Neuronal stem cell (in vitro differentiated cells): ENCODE results near the gene NUP188.

Experiments
- DNase-seq: peaks from one replicate; pipeline ENCODE4 v3.0.0-alpha.2; 2013; ENCODE audit warnings: low spot score
- H2AFZ ChIP-seq: one replicate; pipeline ENCODE4 v1.6.1; 2013; ENCODE audit warnings: mild to moderate bottlenecking, low read length, inconsistent platforms
- H2AK5ac ChIP-seq: 2 replicates; pipeline ENCODE4 v1.6.1; 2013; ENCODE audit warnings: low read depth, mild to moderate bottlenecking, inconsistent platforms, low read length, moderate library complexity, mixed read lengths
- H2BK120ac ChIP-seq: 2 replicates; pipeline ENCODE4 v1.6.1; 2013; ENCODE audit warnings: low read depth, mild to moderate bottlenecking, inconsistent platforms, low read length, moderate library complexity, mixed read lengths
- H2BK12ac ChIP-seq: one replicate; pipeline ENCODE4 v1.6.1; 2013; ENCODE audit warnings: low read length, inconsistent platforms
- H2BK15ac ChIP-seq: 2 replicates; pipeline ENCODE4 v1.6.1; 2013; ENCODE audit warnings: mild to moderate bottlenecking, low read length, inconsistent platforms, mixed read lengths
- H2BK5ac ChIP-seq: one replicate; pipeline ENCODE4 v1.6.1; 2013; ENCODE audit warnings: inconsistent platforms, mild to moderate bottlenecking, low read length, moderate library complexity
- H3K14ac ChIP-seq: one replicate; pipeline ENCODE4 v1.6.1; 2013; ENCODE audit warnings: low read length, inconsistent platforms
- H3K18ac ChIP-seq: 2 replicates; pipeline ENCODE4 v1.6.1; 2013; ENCODE audit warnings: low read length, inconsistent platforms
- H3K23ac ChIP-seq: 2 replicates; pipeline ENCODE4 v1.6.1; 2013; ENCODE audit warnings: low read depth, mild to moderate bottlenecking, mixed read lengths, low read length, inconsistent platforms; ENCODE audit not compliant: poor library complexity
- H3K27ac ChIP-seq: replicated peaks from 3 replicates; pipeline ENCODE4 v1.5.1; 2013; ENCODE audit warnings: low read length, inconsistent platforms
- H3K27me3 ChIP-seq, 3 experiments: 2 replicates each; pipeline ENCODE4 v1.6.1; 2013; ENCODE audit warnings: low read length in 3 of 3, mild to moderate bottlenecking in 2 of 3, inconsistent platforms in 1 of 3, low read depth in 1 of 3, mixed read lengths in 1 of 3, moderate library complexity in 1 of 3; ENCODE audit not compliant: control insufficient read depth in 3 of 3, insufficient read depth in 3 of 3
- H3K36me3 ChIP-seq, 2 donors: replicated peaks in 1 of 2; 2 replicates each; pipeline ENCODE4 v1.6.1; 2013; ENCODE audit warnings: low read length in 2 of 2; ENCODE audit not compliant: control insufficient read depth in 2 of 2, insufficient read depth in 2 of 2
- H3K4ac ChIP-seq: 2 replicates; pipeline ENCODE4 v1.6.1; 2013; ENCODE audit warnings: inconsistent platforms, mild to moderate bottlenecking, low read length, moderate library complexity
- H3K4me1 ChIP-seq, 2 donors: 1 replicate in 1 of 2; 2 replicates in 1 of 2; pipeline ENCODE4 v1.6.1; 2013; ENCODE audit warnings: low read length in 2 of 2, low read depth in 1 of 2; ENCODE audit not compliant: control insufficient read depth in 2 of 2, insufficient read depth in 1 of 2
- H3K4me2 ChIP-seq: one replicate; pipeline ENCODE4 v1.6.1; 2013; ENCODE audit warnings: mild to moderate bottlenecking, low read length, inconsistent platforms; ENCODE audit not compliant: insufficient read depth, poor library complexity, severe bottlenecking
- H3K4me3 ChIP-seq, 2 donors: 2 replicates each; pipeline ENCODE4 v1.5.1; 2013; ENCODE audit warnings: low read length in 2 of 2, mild to moderate bottlenecking in 2 of 2, inconsistent platforms in 1 of 2, moderate library complexity in 1 of 2
- H3K79me1 ChIP-seq: one replicate; pipeline ENCODE4 v1.6.1; 2013; ENCODE audit warnings: low read depth, mild to moderate bottlenecking, inconsistent platforms, low read length, moderate library complexity
- H3K9ac ChIP-seq: one replicate; pipeline ENCODE4 v1.6.1; 2013; ENCODE audit warnings: mild to moderate bottlenecking, low read depth, low read length, inconsistent platforms; ENCODE audit not compliant: poor library complexity
- H3K9me3 ChIP-seq, 2 donors: replicated peaks in 1 of 2; 2 replicates each; pipeline versions ENCODE3 to v1.6.1; 2013; ENCODE audit warnings: low read length in 2 of 2, mild to moderate bottlenecking in 2 of 2, inconsistent platforms in 1 of 2, low read depth in 1 of 2, mixed read lengths in 1 of 2, moderate library complexity in 1 of 2; ENCODE audit not compliant: control insufficient read depth in 2 of 2, insufficient read depth in 1 of 2
- H4K8ac ChIP-seq: one replicate; pipeline ENCODE4 v1.6.1; 2013; ENCODE audit warnings: low read depth, mild to moderate bottlenecking, inconsistent platforms, low read length, moderate library complexity
- H4K91ac ChIP-seq: one replicate; pipeline ENCODE4 v1.6.1; 2013; ENCODE audit warnings: low read length, low read depth, mild to moderate bottlenecking, inconsistent platforms; ENCODE audit not compliant: poor library complexity
- WGBS, 2 donors: extraction: QIAGEN DNeasy Blood & Tissue Kit; methylation state at CpG; one replicate each; pipeline ENCODE4 v1.1.7; 2013; ENCODE audit warnings: missing lambda C conversion rate in 2 of 2, mixed read lengths in 1 of 2; ENCODE audit not compliant: insufficient read length in 2 of 2, insufficient replicate concordance in 1 of 2; ENCODE audit errors: extremely low coverage in 2 of 2; 5-methylcytosine and 5-hydroxymethylcytosine counted together

Gene NUP188

DNA sequence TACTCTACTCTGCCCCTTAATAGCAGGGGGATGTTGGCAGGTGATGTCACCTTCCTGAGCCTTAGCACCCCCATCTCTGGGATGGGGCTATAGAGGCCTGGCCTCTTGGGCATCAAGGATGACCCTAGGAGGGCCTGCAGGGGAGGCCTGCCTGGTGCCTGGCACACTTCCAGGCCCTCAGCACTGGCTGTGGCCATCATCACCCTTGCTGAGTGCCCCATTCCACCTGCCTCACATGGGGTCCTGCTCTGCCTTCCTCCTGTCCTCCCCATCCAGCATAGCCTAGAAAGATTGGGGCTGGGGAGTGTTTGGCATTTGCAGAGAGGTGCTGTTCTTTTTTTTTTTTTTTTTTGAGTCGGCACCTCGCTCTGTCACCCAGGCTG lies 44.4 kb upstream of the NUP188 start:
- no peak for DNase-seq
- no peaks in the 10 kb centered on the region for H3K27me3 ChIP-seq

DNA sequence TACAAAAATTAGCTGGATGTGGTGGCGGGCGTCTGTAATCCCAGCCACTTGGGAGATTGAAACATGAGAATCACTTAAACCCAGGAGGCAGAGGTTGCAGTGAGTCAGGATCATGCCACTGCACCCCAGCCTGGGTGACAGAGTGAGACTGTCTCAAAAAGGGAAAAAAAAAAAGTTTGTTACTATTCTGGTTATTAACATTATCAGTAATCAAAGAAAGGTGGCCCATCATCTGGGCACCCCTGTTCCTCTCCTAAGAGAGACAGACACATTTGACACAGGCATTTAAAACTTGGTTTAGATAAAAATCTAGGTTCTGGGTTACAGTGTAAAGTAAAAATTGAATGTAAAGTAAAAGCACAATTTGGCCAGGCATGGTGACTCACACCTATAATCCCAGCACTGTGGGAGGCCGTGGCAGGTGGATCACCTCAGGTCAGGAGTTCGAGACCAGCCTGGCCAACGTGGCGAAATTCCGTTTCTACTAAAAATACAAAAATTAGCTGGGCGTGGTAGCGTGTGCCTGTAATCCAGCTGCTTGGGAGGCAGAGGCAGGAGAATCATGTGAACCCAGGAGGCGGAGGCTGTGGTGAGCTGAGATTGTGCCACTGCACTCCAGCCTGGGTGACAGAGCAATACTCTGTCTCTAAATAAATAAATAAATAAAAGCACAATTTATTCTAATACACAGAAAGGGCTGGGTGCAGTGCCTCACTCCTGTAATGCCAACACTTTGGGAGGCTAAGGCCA lies 43.5 kb upstream of the NUP188 start:
- Histone ChIP-seq H2BK12ac (no peak overlapping the region), H2AFZ (no peak overlapping the region), H4K8ac (no peak overlapping the region), H3K14ac (no peak overlapping the region), H4K91ac (no peak overlapping the region), H3K9me3 (peaks cover 0 to 3% of the 10 kb centered on the region in 2 donors), H2BK5ac (no peak overlapping the region), H3K4me3 (no peak overlapping the region), H2BK15ac (no peak overlapping the region), H3K27ac (no peak overlapping the region), H3K79me1 (peaks cover 5% of the 10 kb centered on the region), H3K4me1 (no peaks in the 10 kb centered on the region), H2BK120ac (no peak overlapping the region), H3K4ac (no peak overlapping the region), H3K27me3 (no peaks in the 10 kb centered on the region), H3K36me3 (peaks cover 20 to 44% of the 10 kb centered on the region in 2 donors), H3K23ac (no peak overlapping the region), H3K9ac (no peak overlapping the region), H2AK5ac (no peak overlapping the region), H3K18ac (no peak overlapping the region), H3K4me2 (no peak overlapping the region)
- no CpG with 5 or more reads among the region's 10 CpGs for WGBS, 2 donors
- DNase-seq: no peak

More for the DNA sequence above, 44.4 kb upstream of the NUP188 start:
- no peak overlapping the region for H3K18ac ChIP-seq
- peaks cover 14 to 44% of the 10 kb centered on the region in 2 donors for H3K36me3 ChIP-seq
- H3K4ac ChIP-seq: no peak overlapping the region
- no peak overlapping the region for H2BK120ac ChIP-seq
- peaks cover 5% of the 10 kb centered on the region for H3K79me1 ChIP-seq
- H2BK15ac ChIP-seq: no peak overlapping the region
- H3K14ac ChIP-seq: no peak overlapping the region
- H3K27ac ChIP-seq: no peak overlapping the region
- no peak overlapping the region for H4K91ac ChIP-seq
- no peak overlapping the region for H3K9ac ChIP-seq
- H3K4me3 ChIP-seq: no peak overlapping the region
- H4K8ac ChIP-seq: no peak overlapping the region
- H2AK5ac ChIP-seq: no peak overlapping the region
- WGBS, 2 donors: no CpG with 5 or more reads among the region's 2 CpGs
- H3K4me1 ChIP-seq: no peaks in the 10 kb centered on the region
- H2AFZ ChIP-seq: no peak overlapping the region
- H2BK5ac ChIP-seq: peak overlapping the region; percentile 24
- H3K4me2 ChIP-seq: no peak overlapping the region
- H3K23ac ChIP-seq: no peak overlapping the region
- H2BK12ac ChIP-seq: no peak overlapping the region
- no peaks in the 10 kb centered on the region for H3K9me3 ChIP-seq

DNA sequence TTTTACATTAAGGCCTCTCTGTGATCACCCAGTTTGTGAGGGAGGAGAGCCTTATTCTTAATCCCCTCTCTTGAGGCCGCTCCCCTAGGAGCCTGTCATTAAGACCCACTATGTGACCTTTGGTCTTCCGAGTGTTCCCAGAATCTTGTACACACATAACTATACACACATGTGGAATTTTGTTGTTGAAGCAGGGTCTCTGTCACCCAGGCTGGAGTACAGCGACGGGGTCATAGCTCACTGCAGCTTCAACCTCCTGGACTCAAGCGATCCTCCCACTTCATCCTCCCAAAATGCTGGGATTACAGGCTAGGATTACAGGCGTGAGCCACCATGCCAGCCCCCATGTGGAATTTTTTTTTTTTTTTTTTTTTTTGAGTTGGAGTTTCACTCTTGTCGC lies 41.5 kb upstream of the NUP188 start:
- no peak overlapping the region for H3K4me3 ChIP-seq
- peaks cover 28 to 58% of the 10 kb centered on the region in 2 donors for H3K36me3 ChIP-seq
- peaks cover 0 to 3% of the 10 kb centered on the region in 2 donors for H3K4me1 ChIP-seq
- H2BK12ac ChIP-seq: no peak overlapping the region
- H3K4ac ChIP-seq: no peak overlapping the region
- H2AK5ac ChIP-seq: no peak overlapping the region
- no peak overlapping the region for H2AFZ ChIP-seq
- no peak overlapping the region for H4K8ac ChIP-seq
- H3K14ac ChIP-seq: no peak overlapping the region
- peaks cover 5% of the 10 kb centered on the region for H3K79me1 ChIP-seq
- no peaks in the 10 kb centered on the region for H3K27me3 ChIP-seq
- DNase-seq: no peak
- no peak overlapping the region for H2BK15ac ChIP-seq
- H2BK5ac ChIP-seq: no peak overlapping the region
- H4K91ac ChIP-seq: no peak overlapping the region
- H3K9me3 ChIP-seq: peaks cover 0 to 3% of the 10 kb centered on the region in 2 donors
- no peak overlapping the region for H3K27ac ChIP-seq
- no peak overlapping the region for H3K23ac ChIP-seq
- WGBS, 2 donors: no CpG with 5 or more reads among the region's 7 CpGs
- H2BK120ac ChIP-seq: no peak overlapping the region
- no peak overlapping the region for H3K4me2 ChIP-seq
- no peak overlapping the region for H3K9ac ChIP-seq
- no peak overlapping the region for H3K18ac ChIP-seq

DNA sequence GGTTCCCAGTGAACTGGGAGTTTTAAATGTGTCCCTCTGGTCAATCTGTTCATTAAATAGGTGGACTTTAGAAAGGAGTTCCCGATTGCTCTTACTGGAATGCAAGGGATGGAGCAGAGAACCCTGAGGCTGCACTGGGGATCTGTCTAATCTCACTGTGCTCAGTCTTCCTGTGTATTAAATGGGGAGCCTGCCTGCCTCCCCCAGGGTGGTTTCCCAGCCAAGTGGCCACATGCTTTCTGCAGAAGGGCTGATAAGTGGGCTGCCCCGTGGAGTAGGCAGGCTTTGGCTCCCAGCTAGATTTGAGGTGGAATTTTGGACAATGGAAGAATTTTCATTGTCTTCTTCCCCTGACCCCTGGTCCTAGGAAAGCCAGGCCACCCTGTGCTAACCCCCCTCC lies 40.8 kb upstream of the NUP188 start:
- DNase-seq: no peak
- no peak overlapping the region for H2AFZ ChIP-seq
- WGBS, 2 donors: no CpG with 5 or more reads among the region's 2 CpGs
- H3K9me3 ChIP-seq: peaks cover 0 to 3% of the 10 kb centered on the region in 2 donors
- no peak overlapping the region for H3K4ac ChIP-seq
- H4K8ac ChIP-seq: no peak overlapping the region
- peaks cover 2 to 9% of the 10 kb centered on the region in 2 donors for H3K4me1 ChIP-seq
- no peak overlapping the region for H3K4me2 ChIP-seq
- H4K91ac ChIP-seq: no peak overlapping the region
- peak overlapping the region; percentile 36 for H2BK5ac ChIP-seq
- H3K9ac ChIP-seq: no peak overlapping the region
- no peak overlapping the region for H2BK120ac ChIP-seq
- H3K27ac ChIP-seq: no peak overlapping the region
- no peak overlapping the region for H2BK12ac ChIP-seq
- no peak overlapping the region for H3K14ac ChIP-seq
- no peak overlapping the region for H2BK15ac ChIP-seq
- H3K18ac ChIP-seq: no peak overlapping the region
- no peak overlapping the region for H3K23ac ChIP-seq
- no peaks in the 10 kb centered on the region for H3K27me3 ChIP-seq
- peaks cover 5% of the 10 kb centered on the region for H3K79me1 ChIP-seq
- H3K36me3 ChIP-seq: peaks cover 28 to 62% of the 10 kb centered on the region in 2 donors
- H3K4me3 ChIP-seq: no peak overlapping the region
- H2AK5ac ChIP-seq: no peak overlapping the region
